Type B pancreatic cell (in vitro differentiated cells): Measurements from ENCODE around the gene PRG3. TPM values are rescaled to one million over a fixed set of nuclear protein-coding genes. Genes with fewer than 3 reads are reported as not detected.

ENCODE experiments used
- DNase-seq: peaks from one replicate; pipeline ENCODE4 v3.0.0; 2021; ENCODE audit warnings: mixed read lengths; ENCODE audit not compliant: unreplicated experiment; ENCODE audit errors: extremely low spot score
- H3K27ac Mint-ChIP-seq: 2 replicates; pipeline ENCODE4 v1.8.0; 2021; ENCODE audit warnings: mild to moderate bottlenecking, mixed read lengths
- H3K27me3 Mint-ChIP-seq: 2 replicates; pipeline ENCODE4 v1.8.0; 2021; ENCODE audit warnings: mixed read lengths
- H3K36me3 Mint-ChIP-seq: 2 replicates; pipeline ENCODE4 v1.8.0; 2021; ENCODE audit warnings: mixed read lengths
- H3K4me1 Mint-ChIP-seq: one replicate; pipeline ENCODE4 v1.8.0; 2021; ENCODE audit warnings: mixed read lengths; ENCODE audit not compliant: unreplicated experiment
- H3K4me3 Mint-ChIP-seq: 2 replicates; pipeline ENCODE4 v1.8.0; 2021; ENCODE audit warnings: mild to moderate bottlenecking, mixed read lengths
- H3K9me3 Mint-ChIP-seq: 2 replicates; pipeline ENCODE4 v1.8.0; 2021; ENCODE audit warnings: mixed read lengths
- CTCF ChIP-seq: fragments of 200-600 bp; sonication (generic); conservative IDR thresholded peaks from 2 replicates; pipeline ENCODE4 v1.5.0; 2021; ENCODE audit warnings: antibody characterized with exemption, mild to moderate bottlenecking
- total RNA-seq: library from RNA; stranded (reverse); gene quantifications from 2 replicates; pipeline ENCODE4 v1.2.1, GENCODE V29; 2021; ENCODE audit warnings: low replicate concordance

Gene PRG3
- total RNA-seq, 1 donor from 2014 or later: not detected

GRCh38 chr11:57397394-57397990 is 16.5 kb upstream of the PRG3 start:
- no peak for DNase-seq
- Mint-ChIP-seq H3K27ac (no peak overlapping the region), H3K36me3 (no peaks in the 10 kb centered on the region), H3K9me3 (no peaks in the 10 kb centered on the region), H3K4me1 (no peaks in the 10 kb centered on the region), H3K27me3 (peaks cover 20% of the 10 kb centered on the region), H3K4me3 (no peak overlapping the region)
- no peak for TF ChIP-seq CTCF

DNA sequence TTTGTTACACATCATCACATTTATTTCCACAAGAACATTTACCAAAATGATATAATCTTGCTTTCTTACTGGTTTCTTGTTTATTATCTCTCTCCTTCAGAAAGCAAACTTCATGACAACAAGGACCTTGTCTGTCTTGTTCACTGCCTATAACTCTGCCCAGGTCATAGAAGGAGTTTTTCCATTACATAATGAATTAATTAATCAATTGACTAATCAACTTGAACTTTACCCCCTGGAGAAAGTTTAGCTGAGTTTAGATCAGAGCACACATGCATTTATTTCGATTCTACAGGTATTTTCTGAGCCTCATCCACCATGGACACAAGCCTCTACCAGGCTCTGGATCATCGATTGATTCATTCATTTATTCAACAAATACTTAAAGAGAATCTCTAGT is 15.8 kb upstream of the PRG3 start:
- Mint-ChIP-seq H3K4me3 (no peak overlapping the region), H3K9me3 (no peaks in the 10 kb centered on the region), H3K36me3 (no peaks in the 10 kb centered on the region), H3K4me1 (no peaks in the 10 kb centered on the region), H3K27me3 (peaks cover 21% of the 10 kb centered on the region), H3K27ac (no peak overlapping the region)
- DNase-seq: no peak
- TF ChIP-seq CTCF: no peak

DNA sequence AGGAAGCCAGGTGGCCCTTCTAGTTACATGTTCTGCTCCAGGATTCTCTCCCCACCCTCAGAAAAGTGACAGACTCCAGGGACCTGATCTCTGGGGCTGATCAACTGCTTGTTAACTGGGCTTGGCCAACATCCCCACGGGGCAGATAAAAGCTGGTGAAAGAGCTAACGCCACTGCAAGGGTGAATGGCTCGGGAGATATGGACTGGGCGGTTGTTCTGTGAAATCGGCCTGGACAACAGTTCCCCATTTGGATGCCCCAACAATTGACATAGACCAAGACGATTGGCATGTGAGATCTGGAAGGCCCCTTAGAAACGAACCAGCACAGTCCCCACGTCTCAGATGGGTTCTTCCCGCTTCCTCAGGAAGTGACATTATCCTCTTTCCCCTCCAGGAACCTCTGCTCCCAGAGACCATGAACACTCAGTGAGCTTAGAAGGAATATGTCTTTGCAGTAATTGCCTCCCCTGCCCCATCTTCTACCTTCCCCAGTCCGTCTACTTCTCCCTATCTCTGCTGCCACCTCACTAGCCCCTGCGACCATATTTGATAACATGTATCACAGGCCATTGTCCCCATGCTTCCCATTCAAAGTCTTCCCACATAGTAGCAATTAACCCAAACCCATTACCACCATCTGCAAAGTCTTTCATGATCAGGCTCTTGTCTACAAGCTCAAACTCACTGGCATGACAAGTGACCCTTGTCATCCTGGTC is 15.1 kb upstream of the PRG3 start:
- Mint-ChIP-seq H3K36me3 (no peaks in the 10 kb centered on the region), H3K9me3 (no peaks in the 10 kb centered on the region), H3K27me3 (peaks cover 19% of the 10 kb centered on the region), H3K4me3 (no peak overlapping the region), H3K27ac (no peak overlapping the region), H3K4me1 (no peaks in the 10 kb centered on the region)
- TF ChIP-seq CTCF: no peak
- no peak for DNase-seq

- H3K27me3 Mint-ChIP-seq: peaks cover 33% of the 10 kb centered on the region
- H3K9me3 Mint-ChIP-seq: no peaks in the 10 kb centered on the region
- H3K4me3 Mint-ChIP-seq: no peak overlapping the region
- H3K27ac Mint-ChIP-seq: no peak overlapping the region
- TF ChIP-seq CTCF: no peak
- DNase-seq: no peak
- no peaks in the 10 kb centered on the region for H3K36me3 Mint-ChIP-seq
- no peaks in the 10 kb centered on the region for H3K4me1 Mint-ChIP-seq
Measured at GRCh38 chr11:57394203-57394965, 13.4 kb upstream of the PRG3 start.

DNA sequence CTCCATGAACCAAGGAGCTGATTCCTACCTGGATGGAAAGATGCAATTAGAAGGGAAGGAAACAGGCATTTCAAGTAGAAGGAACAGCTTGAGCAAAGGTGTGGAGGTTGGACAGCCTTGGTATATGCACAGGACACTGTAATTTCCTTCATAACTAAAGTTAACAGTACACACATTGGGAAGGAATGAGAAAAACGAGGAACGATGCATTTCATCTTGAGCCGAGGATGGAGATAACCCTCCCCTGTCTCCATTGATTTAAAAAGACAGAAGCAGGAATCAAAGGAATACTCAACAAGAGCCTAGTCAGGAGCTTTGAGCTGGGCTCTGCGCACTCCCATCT is 11.8 kb upstream of the PRG3 start:
- no peak overlapping the region for H3K27ac Mint-ChIP-seq
- H3K27me3 Mint-ChIP-seq: peaks cover 38% of the 10 kb centered on the region
- no peaks in the 10 kb centered on the region for H3K4me1 Mint-ChIP-seq
- H3K4me3 Mint-ChIP-seq: no peak overlapping the region
- H3K36me3 Mint-ChIP-seq: no peaks in the 10 kb centered on the region
- no peak for DNase-seq
- no peaks in the 10 kb centered on the region for H3K9me3 Mint-ChIP-seq
- TF ChIP-seq CTCF: no peak
